Stomach (tissue), 9 donors: ENCODE results near the gene NCKAP5. TPM values are rescaled to one million over a fixed set of nuclear protein-coding genes. Genes with fewer than 3 reads are reported as not detected.
"Not testable (repeated sequence)": the region's sequence is repeated elsewhere in the genome, so short reads cannot be mapped to it uniquely, and the experiment has no call there.

Experiments used
- DNase-seq, 2 donors: peaks; one replicate each; pipeline versions ENCODE4 v3.0.0 to v3.0.0-alpha.2; 2013 to 2019
- H3K27ac ChIP-seq, 5 donors: fragments of 200-600 bp in 4 of 5; sonication (generic) in 4 of 5; one replicate each; pipeline ENCODE4 v1.5.1; 2013 to 2019; ENCODE audit warnings: mild to moderate bottlenecking in 1 of 5, moderate library complexity in 1 of 5
- H3K27me3 ChIP-seq, 3 donors: fragments of 200-600 bp; sonication (generic); one replicate each; pipeline ENCODE4 v1.5.1; 2017 to 2019; ENCODE audit warnings: mixed run types in 1 of 3
- H3K36me3 ChIP-seq, 4 donors: fragments of 200-600 bp; sonication (generic); 1 replicate in 3 of 4; 2 replicates in 1 of 4; pipeline ENCODE4 v1.5.1; 2016 to 2019
- H3K4me1 ChIP-seq, 4 donors: fragments of 200-600 bp; sonication (generic); one replicate each; pipeline ENCODE4 v1.5.1; 2016 to 2019
- H3K4me3 ChIP-seq, 4 donors: fragments of 200-600 bp; sonication (generic) in 3 of 4; one replicate each; pipeline ENCODE4 v1.5.1; 2016 to 2019; ENCODE audit warnings: mild to moderate bottlenecking in 1 of 4
- H3K9me3 ChIP-seq, 4 donors: fragments of 200-600 bp; sonication (generic); one replicate each; pipeline ENCODE4 v1.5.1; 2016 to 2019
- EP300 ChIP-seq: sonication (generic); formaldehyde crosslinking; IDR thresholded peaks from one replicate; pipeline ENCODE4 v1.6.1; 2017; ENCODE audit warnings: antibody characterized with exemption
- POLR2A ChIP-seq, 4 donors: fragments of 450-650 bp; IDR thresholded peaks; one replicate each; pipeline ENCODE4 v1.6.1; 2016; ENCODE audit warnings: antibody characterized with exemption in 4 of 4, control low read depth in 2 of 4, mild to moderate bottlenecking in 1 of 4, moderate library complexity in 1 of 4
- POLR2AphosphoS5 ChIP-seq, 3 donors: sonication (generic); formaldehyde crosslinking; IDR thresholded peaks; one replicate each; pipeline ENCODE4 v1.6.1; 2016; ENCODE audit warnings: antibody characterized with exemption in 3 of 3
- WGBS, 5 donors: extraction: QIAGEN DNeasy Blood & Tissue Kit in 3 of 5; methylation state at CpG; one replicate each; pipeline versions ENCODE4 v1.1.5 to v1.1.7; 2013 to 2018; 5-methylcytosine and 5-hydroxymethylcytosine counted together
- intact Hi-C: fragments of 100-400 bp; cut with DNase I; formaldehyde crosslinking; loops from one replicate; pipeline ENCODE4 v1.15.1; 2023; ENCODE audit warnings: low total_unique reads
- polyA plus RNA-seq, 3 donors: library from polyadenylated mRNA; stranded (reverse); fragments of 200-250 nt; gene quantifications; one replicate each; pipeline ENCODE4 v1.2.3, GENCODE V29; 2013
- total RNA-seq, 5 donors: library from RNA; depleted of rRNA; stranded (reverse); fragments of >200 nt; gene quantifications; one replicate each; pipeline versions ENCODE4 v1.1.0 to v1.2.3, GENCODE V29; 2014 to 2016
- TF ChIP-seq, protein P1 (sequence below), 7 experiments: fragments of 450-650 bp in 4 of 7; fragments of 200-600 bp in 3 of 7; sonication (generic) in 3 of 7; IDR thresholded peaks; one replicate each; pipeline ENCODE4 v1.5.1; 2016 to 2019; ENCODE audit warnings: antibody characterized with exemption in 7 of 7, control low read depth in 2 of 7, mild to moderate bottlenecking in 1 of 7
- donor health status: healthy with polysubstance abuse.
- donor health status: Bipolar disorder and iron deficiency.
- donor health status: healthy.

Gene NCKAP5
- total and polyA plus RNA-seq, 8 donors: 0.58 to 8.0 (median 1.6) TPM; not detected in 1

GRCh38 chr2:133523406-133523805 lies 44.9 kb downstream of the NCKAP5 start:
- TF ChIP-seq, protein P1, sequence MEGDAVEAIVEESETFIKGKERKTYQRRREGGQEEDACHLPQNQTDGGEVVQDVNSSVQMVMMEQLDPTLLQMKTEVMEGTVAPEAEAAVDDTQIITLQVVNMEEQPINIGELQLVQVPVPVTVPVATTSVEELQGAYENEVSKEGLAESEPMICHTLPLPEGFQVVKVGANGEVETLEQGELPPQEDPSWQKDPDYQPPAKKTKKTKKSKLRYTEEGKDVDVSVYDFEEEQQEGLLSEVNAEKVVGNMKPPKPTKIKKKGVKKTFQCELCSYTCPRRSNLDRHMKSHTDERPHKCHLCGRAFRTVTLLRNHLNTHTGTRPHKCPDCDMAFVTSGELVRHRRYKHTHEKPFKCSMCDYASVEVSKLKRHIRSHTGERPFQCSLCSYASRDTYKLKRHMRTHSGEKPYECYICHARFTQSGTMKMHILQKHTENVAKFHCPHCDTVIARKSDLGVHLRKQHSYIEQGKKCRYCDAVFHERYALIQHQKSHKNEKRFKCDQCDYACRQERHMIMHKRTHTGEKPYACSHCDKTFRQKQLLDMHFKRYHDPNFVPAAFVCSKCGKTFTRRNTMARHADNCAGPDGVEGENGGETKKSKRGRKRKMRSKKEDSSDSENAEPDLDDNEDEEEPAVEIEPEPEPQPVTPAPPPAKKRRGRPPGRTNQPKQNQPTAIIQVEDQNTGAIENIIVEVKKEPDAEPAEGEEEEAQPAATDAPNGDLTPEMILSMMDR (IDR thresholded peaks at IDR 0.05): no peak
- TF ChIP-seq POLR2A (IDR thresholded peaks at IDR 0.05) (no peak), POLR2AphosphoS5 (IDR thresholded peaks at IDR 0.05) (no peak), EP300 (no peak)
- Histone ChIP-seq H3K4me3 (no peak overlapping the region), H3K4me1 (no peaks in the 10 kb centered on the region), H3K27ac (no peak overlapping the region), H3K27me3 (no peaks in the 10 kb centered on the region), H3K36me3 (no peaks in the 10 kb centered on the region), H3K9me3 (no peaks in the 10 kb centered on the region)
- intact Hi-C loops: no loop called here
- WGBS, 5 donors: 64 to 74% (median 68%) methylated on average over 5 of the region's 5 CpGs
- no peak for DNase-seq

DNA sequence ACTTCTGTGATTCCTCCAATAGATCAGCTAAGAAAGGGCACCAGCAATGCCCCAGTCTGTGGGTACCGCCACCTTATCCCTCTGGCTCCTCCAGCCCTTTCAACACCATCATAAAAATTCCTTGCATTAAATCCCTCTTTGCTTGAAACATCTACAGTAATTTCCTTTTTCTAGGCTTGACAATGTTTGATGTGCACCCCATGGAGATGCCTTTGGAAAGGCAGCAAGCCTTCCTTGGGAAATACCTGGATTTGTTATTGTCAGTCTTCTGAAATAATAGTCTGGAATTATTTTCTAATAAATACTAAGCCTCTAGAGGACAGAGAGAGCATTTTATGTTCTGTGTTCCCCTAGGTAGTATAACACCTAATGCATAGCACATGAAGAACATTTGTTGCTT lies 46.1 kb downstream of the NCKAP5 start:
- H3K4me1 ChIP-seq: no peaks in the 10 kb centered on the region
- H3K27me3 ChIP-seq: no peaks in the 10 kb centered on the region
- TF ChIP-seq POLR2A (IDR thresholded peaks at IDR 0.05) (no peak), POLR2AphosphoS5 (IDR thresholded peaks at IDR 0.05) (no peak), EP300 (no peak)
- TF ChIP-seq, protein P1 (IDR thresholded peaks at IDR 0.05): no peak
- no peaks in the 10 kb centered on the region for H3K36me3 ChIP-seq
- WGBS, 5 donors: 80 to 100% (median 93%) methylated on average over 1 of the region's 1 CpG
- no peaks in the 10 kb centered on the region for H3K9me3 ChIP-seq
- no peak overlapping the region for H3K4me3 ChIP-seq
- H3K27ac ChIP-seq: no peak overlapping the region
- no peak for DNase-seq
- intact Hi-C loops: no loop called here

DNA sequence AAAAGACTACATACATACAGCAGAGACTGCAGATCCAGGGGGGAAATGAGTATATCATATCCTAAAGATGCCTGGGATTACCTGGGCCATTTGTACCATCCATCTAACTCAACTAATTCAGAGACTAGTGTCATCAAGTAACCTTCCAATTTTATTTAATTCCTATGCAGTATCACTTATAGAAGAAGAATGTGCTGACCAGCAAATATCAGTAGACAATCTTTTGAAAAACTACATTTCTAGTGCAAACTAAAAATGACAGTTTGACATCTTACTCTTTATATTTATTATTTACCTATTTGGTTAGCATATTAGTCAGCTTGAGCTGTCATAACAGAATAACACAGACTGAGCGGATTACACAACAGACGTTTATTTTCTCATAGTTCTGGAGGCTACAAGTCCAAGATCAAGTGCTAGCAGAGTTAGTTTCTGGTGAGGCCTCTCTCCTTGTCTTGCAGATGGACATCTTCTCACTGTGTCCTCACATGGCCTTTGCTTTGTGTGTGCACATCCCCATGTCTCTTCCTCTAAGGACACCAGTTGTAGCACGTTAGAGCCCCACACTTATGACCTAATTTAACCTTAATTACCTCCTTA lies 47.0 kb downstream of the NCKAP5 start:
- no peak for DNase-seq
- Histone ChIP-seq H3K9me3 (no peaks in the 10 kb centered on the region), H3K4me3 (no peak overlapping the region), H3K36me3 (no peaks in the 10 kb centered on the region), H3K27ac (no peak overlapping the region), H3K27me3 (no peaks in the 10 kb centered on the region), H3K4me1 (no peaks in the 10 kb centered on the region)
- 63 to 73% (median 71%) methylated on average over 3 of the region's 3 CpGs for WGBS, 5 donors
- intact Hi-C loops: no loop called here
- no peak for TF ChIP-seq POLR2AphosphoS5 (IDR thresholded peaks at IDR 0.05)
- TF ChIP-seq, protein P1 (IDR thresholded peaks at IDR 0.05): no peak
- TF ChIP-seq EP300: no peak

- DNase-seq, intact Hi-C loops, H3K4me3 ChIP-seq, H3K27ac ChIP-seq, H3K9me3 ChIP-seq, H3K4me1 ChIP-seq, H3K27me3 ChIP-seq, H3K36me3 ChIP-seq: not testable (repeated sequence)
- TF ChIP-seq, protein P1 (IDR thresholded peaks at IDR 0.05): peak in 2 of 7 experiments; percentile 7 to 21
- 70 to 74% (median 73%) methylated on average over 7 of the region's 7 CpGs for WGBS, 5 donors
These were observed 48.6 kb downstream of the NCKAP5 start for GRCh38 chr2:133519677-133520076.
